A549 (cell line): ENCODE results near the gene YWHAB. TPM values are rescaled to one million over a fixed set of nuclear protein-coding genes. Genes with fewer than 3 reads are reported as not detected.

Experiments used
- ATAC-seq, 2 experiments: fragments of 200-7000 bp in 1 of 2; fragments of >200 bp in 1 of 2; cut with Nextera tagmentation in 1 of 2; cut with Tn5 transposase in 1 of 2; 3 replicates each; pipeline versions ENCODE4 v1.8.0 to v1.9.1; 2018 to 2020; ENCODE audit warnings: mild to moderate bottlenecking in 1 of 2, moderate library complexity in 1 of 2
- CTCF ChIA-PET: fragments of 300-600 bp; sonication (Branson Sonifier 250); formaldehyde crosslinking; extraction: SDS; loops from one replicate; lab custom pipeline; 2021; ENCODE audit warnings: antibody characterized with exemption, inconsistent platforms; lab: Yijun Ruan, JAX
- POLR2A ChIA-PET: fragments of 350-600 bp; formaldehyde crosslinking; extraction: SDS; loops from one replicate; lab custom pipeline; 2021; ENCODE audit warnings: antibody characterized with exemption, inconsistent platforms; lab: Yijun Ruan, JAX
- DNase-seq, 2 experiments: peaks; one replicate each; pipeline versions ENCODE4 v3.0.0 to v3.0.0-alpha.2; 2011 to 2016; ENCODE audit warnings: low read depth in 1 of 2, low spot score in 1 of 2
- FAIRE-seq: peaks from 2 replicates; lab custom pipeline; 2011; peaks lifted over from hg19 to GRCh38; lab: Jason Lieb, UNC
- H3K27ac ChIP-seq, 2 experiments: fragments of >200 bp; sonication (Bioruptor Twin); formaldehyde crosslinking; 3 replicates each; pipeline ENCODE4 v1.5.1; 2016 to 2017
- H3K4me1 ChIP-seq: fragments of >200 bp; sonication (Bioruptor Twin); formaldehyde crosslinking; 3 replicates; pipeline ENCODE4 v1.6.1; 2016
- H3K4me2 ChIP-seq: fragments of >200 bp; sonication (Bioruptor Twin); formaldehyde crosslinking; 3 replicates; pipeline ENCODE4 v1.6.1; 2016
- H3K4me3 ChIP-seq: fragments of >200 bp; sonication (Bioruptor Twin); formaldehyde crosslinking; 3 replicates; pipeline ENCODE4 v1.5.1; 2016
- H3K9me3 ChIP-seq: fragments of >200 bp; sonication (Bioruptor Twin); formaldehyde crosslinking; 3 replicates; pipeline ENCODE4 v1.6.1; 2016
- BHLHE40 ChIP-seq: IDR thresholded peaks from 2 replicates; pipeline ENCODE4 v1.6.1; 2012; ENCODE audit warnings: low read depth, low read length, inconsistent platforms
- CBX2 ChIP-seq: fragments of 200-600 bp; sonication (generic); IDR thresholded peaks from 2 replicates; pipeline ENCODE4 v1.6.1; 2016; ENCODE audit warnings: low read depth, mild to moderate bottlenecking, borderline replicate concordance
- CEBPB ChIP-seq, 2 experiments: fragments of >200 bp in 1 of 2; sonication (Bioruptor Twin) in 1 of 2; formaldehyde crosslinking in 1 of 2; IDR thresholded peaks; 2 replicates each; pipeline ENCODE4 v1.6.1; 2012 to 2016
- CHD4 ChIP-seq: fragments of 200-600 bp; sonication (generic); IDR thresholded peaks from 2 replicates; pipeline ENCODE4 v1.6.1; 2016; ENCODE audit warnings: antibody characterized with exemption, mild to moderate bottlenecking, borderline replicate concordance
- EP300 ChIP-seq, 2 experiments: fragments of >200 bp; sonication (Bioruptor Twin); formaldehyde crosslinking; IDR thresholded peaks; 2 replicates in 1 of 2; 3 replicates in 1 of 2; pipeline ENCODE4 v1.6.1; 2016 to 2017
- FOSL2 ChIP-seq, 2 experiments: fragments of 450-650 bp in 1 of 2; fragments of >200 bp in 1 of 2; sonication (Bioruptor Twin) in 1 of 2; formaldehyde crosslinking; IDR thresholded peaks; 2 replicates each; pipeline versions ENCODE4 v1.5.0 to v1.6.1; 2016 to 2020; ENCODE audit warnings: mild to moderate bottlenecking in 1 of 2, moderate library complexity in 1 of 2
- HEYL ChIP-seq: fragments of 250-450 bp; sonication (Bioruptor Pico); IDR thresholded peaks from 2 replicates; pipeline ENCODE4 v1.8.0; 2021; ENCODE audit warnings: mild to moderate bottlenecking, moderate library complexity
- JUNB ChIP-seq: fragments of >200 bp; sonication (Bioruptor Twin); formaldehyde crosslinking; IDR thresholded peaks from 2 replicates; pipeline ENCODE4 v1.6.1; 2016
- KDM1A ChIP-seq: fragments of 200-600 bp; sonication (generic); IDR thresholded peaks from 2 replicates; pipeline ENCODE4 v1.6.1; 2016; ENCODE audit warnings: low read depth, mild to moderate bottlenecking
- KDM5A ChIP-seq: fragments of 200-600 bp; sonication (generic); IDR thresholded peaks from 2 replicates; pipeline ENCODE4 v1.6.1; 2016; ENCODE audit warnings: antibody characterized with exemption, mild to moderate bottlenecking
- MAZ ChIP-seq: fragments of 150-350 bp; IDR thresholded peaks from 2 replicates; pipeline ENCODE4 v1.6.1; 2014; ENCODE audit warnings: antibody characterized with exemption, low read depth, low read length, borderline replicate concordance
- MYC ChIP-seq: IDR thresholded peaks from 2 replicates; pipeline ENCODE4 v1.6.1; 2012; ENCODE audit warnings: mild to moderate bottlenecking, inconsistent platforms, low read length, improper control_type of control experiment, borderline replicate concordance
- PHF8 ChIP-seq: fragments of 200-600 bp; sonication (generic); IDR thresholded peaks from 2 replicates; pipeline ENCODE4 v1.6.1; 2016; ENCODE audit warnings: low read depth, mild to moderate bottlenecking, antibody characterized with exemption, moderate library complexity, borderline replicate concordance
- RAD21 ChIP-seq, 2 experiments: fragments of >200 bp in 1 of 2; sonication (Bioruptor Twin) in 1 of 2; formaldehyde crosslinking in 1 of 2; IDR thresholded peaks in 1 of 2; conservative IDR thresholded peaks in 1 of 2; 2 replicates in 1 of 2; 3 replicates in 1 of 2; pipeline ENCODE4 v1.6.1; 2012 to 2018; ENCODE audit warnings: inconsistent platforms in 1 of 2
- RCOR1 ChIP-seq: fragments of 150-350 bp; IDR thresholded peaks from 2 replicates; pipeline ENCODE4 v1.6.1; 2014; ENCODE audit warnings: antibody characterized with exemption, low read length, low read depth
- SREBF2 ChIP-seq: fragments of 450-650 bp; IDR thresholded peaks from 2 replicates; pipeline ENCODE4 v1.6.1; 2014; ENCODE audit warnings: mild to moderate bottlenecking, moderate library complexity
- TP53 ChIP-seq: fragments of 250-450 bp; sonication (Bioruptor Pico); IDR thresholded peaks from 2 replicates; pipeline ENCODE4 v1.5.0; 2021; ENCODE audit warnings: mild to moderate bottlenecking, moderate library complexity
- ZC3H11A ChIP-seq: fragments of 450-650 bp; IDR thresholded peaks from 2 replicates; pipeline ENCODE4 v1.6.1; 2014; ENCODE audit warnings: antibody characterized with exemption, mild to moderate bottlenecking
- WGBS: methylation state at CpG from one replicate; pipeline ENCODE4 v1.1.6; 2017; ENCODE audit errors: missing lambda C conversion rate; 5-methylcytosine and 5-hydroxymethylcytosine counted together
- polyA plus RNA-seq, 4 experiments: library from polyadenylated mRNA; depleted of rRNA in 3 of 4; stranded (reverse); fragments of >200 nt; fragmentation: RNase III in 1 of 4; extraction: RNeasy Plus Mini Kit Qiagen cat#74134 plus additional on column Dnase treatment in 1 of 4; gene quantifications; 2 replicates in 3 of 4; 3 replicates in 1 of 4; pipeline ENCODE4 v1.2.3, GENCODE V29; 2011 to 2017
- TF ChIP-seq, protein P1 (sequence below): IDR thresholded peaks from 2 replicates; pipeline ENCODE4 v1.6.1; 2012; ENCODE audit warnings: low read depth, borderline replicate concordance
- TF ChIP-seq, protein P2 (sequence below): fragments of >200 bp; sonication (Bioruptor Twin); formaldehyde crosslinking; IDR thresholded peaks from 2 replicates; pipeline ENCODE4 v1.6.1; 2016
- TF ChIP-seq, protein P3 (sequence below): fragments of >200 bp; sonication (Bioruptor Twin); formaldehyde crosslinking; IDR thresholded peaks from 3 replicates; pipeline ENCODE4 v1.6.1; 2016
- TF ChIP-seq, protein P4 (sequence below): fragments of >200 bp; sonication (Bioruptor Twin); formaldehyde crosslinking; IDR thresholded peaks from 3 replicates; pipeline ENCODE4 v1.5.1; 2016

YWHAB gene
- polyA plus RNA-seq, 2 of the 4 experiments (the other 2 are of a cell fraction), result 163 to 205 TPM

DNA sequence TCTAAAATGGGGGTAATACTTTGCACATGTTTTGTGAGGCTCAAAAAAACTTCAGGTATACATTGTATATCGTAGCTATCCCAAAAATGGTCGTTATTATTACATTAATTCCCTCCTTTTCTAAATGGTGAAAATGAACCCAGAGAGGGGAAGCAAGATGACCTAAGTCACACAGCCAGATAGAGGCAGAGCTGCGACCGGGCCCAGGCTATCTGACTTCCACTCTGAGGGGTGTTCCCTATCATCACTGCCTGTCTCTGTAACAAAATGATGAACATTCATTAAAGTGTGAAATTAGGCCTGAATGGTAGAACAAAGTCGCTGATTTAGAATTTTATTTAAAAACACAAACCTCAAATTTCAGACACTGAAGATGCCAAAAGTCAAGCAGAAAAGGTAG lies 46.0 kb upstream of the YWHAB start:
- no peak for ATAC-seq
- no peak for DNase-seq
- ChIA-PET POLR2A (no interaction called here), CTCF (interaction anchor here (1.6 kb wide), 2 partner anchors 29 to 91 kb away, joined by 4 to 7 read pairs; no protein-coding TSS in a partner anchor)
- no peak overlapping the region for H3K4me2 ChIP-seq
- TF ChIP-seq MAZ (no peak), KDM5A (no peak), HEYL (CRISPR knock-in tag) (no peak)
- H3K4me3 ChIP-seq, result no peak overlapping the region
- 25% methylated on average over 5 of the region's 5 CpGs for WGBS
- FAIRE-seq, result no peak
- H3K9me3 ChIP-seq, result peaks cover 17% of the 10 kb centered on the region
- no peak overlapping the region for H3K27ac ChIP-seq
- no peaks in the 10 kb centered on the region for H3K4me1 ChIP-seq

DNA sequence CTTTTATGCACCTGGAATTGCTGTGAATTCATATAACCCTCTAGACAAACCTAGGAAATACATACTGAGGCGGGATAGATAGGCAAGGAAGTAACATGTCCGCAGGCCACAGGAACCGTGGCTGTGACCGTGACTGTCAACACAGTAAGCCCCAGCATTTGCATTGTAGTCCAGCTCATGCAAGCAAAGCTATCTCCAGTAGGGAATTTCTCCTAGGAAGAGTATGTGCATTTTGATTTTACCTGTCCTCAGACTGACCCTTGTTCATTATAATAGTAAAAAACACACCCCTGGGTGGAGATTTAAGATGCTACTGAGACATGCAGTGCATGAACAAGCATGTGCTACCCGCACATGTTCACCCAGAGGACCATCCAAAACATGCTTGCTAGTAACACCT lies 44.7 kb upstream of the YWHAB start:
- no peak for ATAC-seq
- POLR2A ChIA-PET, result no interaction called here
- FAIRE-seq, result no peak
- Histone ChIP-seq H3K4me3 (no peak overlapping the region), H3K27ac (no peak overlapping the region), H3K9me3 (peaks cover 17% of the 10 kb centered on the region), H3K4me2 (no peak overlapping the region), H3K4me1 (no peaks in the 10 kb centered on the region)
- CTCF ChIA-PET, result interaction anchor here (0.6 to 1.6 kb wide), 3 partner anchors 28 to 488 kb away, joined by 3 to 7 read pairs (median 4); no protein-coding TSS in a partner anchor
- no peak for TF ChIP-seq EP300 (IDR thresholded peaks at IDR 0.05)
- no peak for TF ChIP-seq RAD21 (conservative IDR thresholded peaks at IDR 0.05 in 1 of 2, IDR thresholded peaks at IDR 0.05 in 1 of 2)
- no peak for TF ChIP-seq CEBPB (IDR thresholded peaks at IDR 0.05)
- no peak for TF ChIP-seq JUNB
- TF ChIP-seq, protein P1, sequence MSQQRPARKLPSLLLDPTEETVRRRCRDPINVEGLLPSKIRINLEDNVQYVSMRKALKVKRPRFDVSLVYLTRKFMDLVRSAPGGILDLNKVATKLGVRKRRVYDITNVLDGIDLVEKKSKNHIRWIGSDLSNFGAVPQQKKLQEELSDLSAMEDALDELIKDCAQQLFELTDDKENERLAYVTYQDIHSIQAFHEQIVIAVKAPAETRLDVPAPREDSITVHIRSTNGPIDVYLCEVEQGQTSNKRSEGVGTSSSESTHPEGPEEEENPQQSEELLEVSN, result no peak
- TF ChIP-seq FOSL2 (IDR thresholded peaks at IDR 0.05), result no peak
- TF ChIP-seq FOSL2 (CRISPR knock-in tag; IDR thresholded peaks at IDR 0.05), result no peak
- TF ChIP-seq, protein P2, sequence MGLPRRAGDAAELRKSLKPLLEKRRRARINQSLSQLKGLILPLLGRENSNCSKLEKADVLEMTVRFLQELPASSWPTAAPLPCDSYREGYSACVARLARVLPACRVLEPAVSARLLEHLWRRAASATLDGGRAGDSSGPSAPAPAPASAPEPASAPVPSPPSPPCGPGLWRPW, result no peak
- no peak for TF ChIP-seq BHLHE40
- TF ChIP-seq SREBF2, result no peak
- no peak for TF ChIP-seq RCOR1
- TF ChIP-seq, protein P3, sequence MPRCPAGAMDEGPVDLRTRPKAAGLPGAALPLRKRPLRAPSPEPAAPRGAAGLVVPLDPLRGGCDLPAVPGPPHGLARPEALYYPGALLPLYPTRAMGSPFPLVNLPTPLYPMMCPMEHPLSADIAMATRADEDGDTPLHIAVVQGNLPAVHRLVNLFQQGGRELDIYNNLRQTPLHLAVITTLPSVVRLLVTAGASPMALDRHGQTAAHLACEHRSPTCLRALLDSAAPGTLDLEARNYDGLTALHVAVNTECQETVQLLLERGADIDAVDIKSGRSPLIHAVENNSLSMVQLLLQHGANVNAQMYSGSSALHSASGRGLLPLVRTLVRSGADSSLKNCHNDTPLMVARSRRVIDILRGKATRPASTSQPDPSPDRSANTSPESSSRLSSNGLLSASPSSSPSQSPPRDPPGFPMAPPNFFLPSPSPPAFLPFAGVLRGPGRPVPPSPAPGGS, result no peak
- TF ChIP-seq ZC3H11A, result no peak
- 16% methylated on average over 5 of the region's 5 CpGs for WGBS
- no peak for DNase-seq

DNA sequence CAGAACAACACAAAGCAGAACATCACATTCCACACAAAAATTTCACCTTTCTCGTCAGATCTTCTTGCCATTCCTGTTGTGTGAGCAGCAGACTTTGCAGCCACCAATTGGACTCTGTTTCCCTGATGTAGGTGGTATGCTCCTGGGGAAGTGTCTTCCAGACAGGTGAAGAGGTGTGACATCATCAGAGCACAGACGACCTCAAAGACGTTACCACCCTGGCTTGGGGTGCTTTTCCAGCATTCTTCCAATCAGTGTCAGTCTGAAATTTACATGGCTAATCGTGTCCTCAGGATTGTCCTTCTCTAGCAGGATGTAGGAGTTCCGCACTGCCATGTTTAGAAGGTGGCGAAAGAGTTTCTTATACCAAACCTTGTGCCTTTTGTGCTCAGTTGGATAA lies 43.5 kb upstream of the YWHAB start:
- H3K9me3 ChIP-seq, result peaks cover 17% of the 10 kb centered on the region
- H3K27ac ChIP-seq, result no peak overlapping the region
- POLR2A ChIA-PET, result no interaction called here
- H3K4me3 ChIP-seq, result no peak overlapping the region
- no peak for ATAC-seq
- FAIRE-seq, result no peak
- 29% methylated on average over 6 of the region's 6 CpGs for WGBS
- TF ChIP-seq TP53 (CRISPR knock-in tag), result no peak
- TF ChIP-seq KDM1A, result no peak
- TF ChIP-seq CHD4, result no peak
- no peak for TF ChIP-seq PHF8
- no peak for TF ChIP-seq RAD21 (conservative IDR thresholded peaks at IDR 0.05 in 1 of 2, IDR thresholded peaks at IDR 0.05 in 1 of 2)
- no peak for TF ChIP-seq HEYL (CRISPR knock-in tag)
- TF ChIP-seq MYC, result no peak
- TF ChIP-seq, protein P4, sequence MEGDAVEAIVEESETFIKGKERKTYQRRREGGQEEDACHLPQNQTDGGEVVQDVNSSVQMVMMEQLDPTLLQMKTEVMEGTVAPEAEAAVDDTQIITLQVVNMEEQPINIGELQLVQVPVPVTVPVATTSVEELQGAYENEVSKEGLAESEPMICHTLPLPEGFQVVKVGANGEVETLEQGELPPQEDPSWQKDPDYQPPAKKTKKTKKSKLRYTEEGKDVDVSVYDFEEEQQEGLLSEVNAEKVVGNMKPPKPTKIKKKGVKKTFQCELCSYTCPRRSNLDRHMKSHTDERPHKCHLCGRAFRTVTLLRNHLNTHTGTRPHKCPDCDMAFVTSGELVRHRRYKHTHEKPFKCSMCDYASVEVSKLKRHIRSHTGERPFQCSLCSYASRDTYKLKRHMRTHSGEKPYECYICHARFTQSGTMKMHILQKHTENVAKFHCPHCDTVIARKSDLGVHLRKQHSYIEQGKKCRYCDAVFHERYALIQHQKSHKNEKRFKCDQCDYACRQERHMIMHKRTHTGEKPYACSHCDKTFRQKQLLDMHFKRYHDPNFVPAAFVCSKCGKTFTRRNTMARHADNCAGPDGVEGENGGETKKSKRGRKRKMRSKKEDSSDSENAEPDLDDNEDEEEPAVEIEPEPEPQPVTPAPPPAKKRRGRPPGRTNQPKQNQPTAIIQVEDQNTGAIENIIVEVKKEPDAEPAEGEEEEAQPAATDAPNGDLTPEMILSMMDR, result no peak
- no peak for TF ChIP-seq CBX2
- no peak overlapping the region for H3K4me2 ChIP-seq
- DNase-seq, result no peak
- CTCF ChIA-PET, result interaction anchor here (0.7 kb wide), 1 partner anchor 229 kb away, joined by 3 read pairs; no protein-coding TSS in a partner anchor
- H3K4me1 ChIP-seq, result no peaks in the 10 kb centered on the region
